ENCODE measurements around the gene ZNF791. TPM values are rescaled to one million over a fixed set of nuclear protein-coding genes. Genes with fewer than 3 reads are reported as not detected.

ZNF791 gene
- total and polyA plus RNA-seq, 2 of the 13 experiments (the other 11 are each of a cell fraction or from before 2014, with no cell fraction given) = 12.8 to 17.4 TPM

DNA sequence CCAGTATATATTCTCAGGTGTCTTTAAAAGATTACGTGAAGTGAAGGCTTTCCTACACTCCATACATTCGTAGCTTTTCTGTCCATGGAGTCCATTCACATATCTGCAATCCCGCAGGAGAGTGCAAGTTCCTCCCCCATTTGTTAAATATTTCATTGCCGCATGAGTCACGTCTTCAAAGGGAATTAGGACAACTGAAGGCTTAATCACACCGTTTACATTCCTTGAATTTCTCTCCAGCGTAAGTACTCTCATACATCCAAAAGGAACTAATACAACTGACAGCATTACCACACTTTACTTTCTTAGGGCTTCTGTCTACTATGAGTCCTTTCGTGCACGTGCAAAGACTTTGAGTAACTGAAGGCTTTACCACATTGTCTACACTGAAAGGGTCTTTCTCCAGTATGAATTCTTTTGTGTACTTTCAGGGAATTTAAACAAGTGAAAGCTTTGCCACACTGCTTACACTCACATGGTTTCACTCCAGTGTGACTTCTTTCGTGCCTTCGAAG lies 30.5 kb upstream of the ZNF791 start (continued):
- TF ChIP-seq RBM22 (optimal IDR thresholded peaks at IDR 0.05; ENCODE audit: low read length) (no peak), FUBP1 (CRISPR knock-in tag; IDR thresholded peaks at IDR 0.05; ENCODE audit: borderline replicate concordance) (no peak), POLR2G (IDR thresholded peaks at IDR 0.05; ENCODE audit: low read depth, low read length) (no peak), ZFP82 (CRISPR knock-in tag; IDR thresholded peaks at IDR 0.05; ENCODE audit: borderline replicate concordance) (no peak), JUND (CRISPR knock-in tag; IDR thresholded peaks at IDR 0.05) (0 out of 2 replicates have a peak, but pooled peaks have one; percentile 14), ZFP62 (CRISPR knock-in tag; IDR thresholded peaks at IDR 0.05) (no peak), ZBTB21 (CRISPR knock-in tag; IDR thresholded peaks at IDR 0.05) (no peak), ZNF790 (CRISPR knock-in tag; IDR thresholded peaks at IDR 0.05; ENCODE audit: borderline replicate concordance) (no peak), GATAD2A (CRISPR knock-in tag; IDR thresholded peaks at IDR 0.05) (0 out of 2 replicates have a peak, but pooled peaks have one; percentile 21), ZNF281 (CRISPR knock-in tag; IDR thresholded peaks at IDR 0.05; ENCODE audit: borderline replicate concordance) (peak; percentile 43; the same call in 1 of the 2 replicates), NFYC (CRISPR knock-in tag; IDR thresholded peaks at IDR 0.05) (no peak), ARID5B (CRISPR knock-in tag; IDR thresholded peaks at IDR 0.05) (peak; percentile 71), NFIB (CRISPR knock-in tag; IDR thresholded peaks at IDR 0.05; ENCODE audit: borderline replicate concordance) (no peak), ZEB1 (IDR thresholded peaks at IDR 0.05; ENCODE audit: insufficient replicate concordance, low read depth) (no peak), KMT2A (CRISPR knock-in tag; IDR thresholded peaks at IDR 0.05) (no peak)
